Activated naive CD4-positive, alpha-beta T cell treated with anti-CD3 and anti-CD28 coated beads, Interleukin-2, amount 50 U/mL, for 72 hours (primary cell): ENCODE results near the gene TTLL8. TPM values are rescaled to one million over a fixed set of nuclear protein-coding genes. Genes with fewer than 3 reads are reported as not detected.
"Not testable (repeated sequence)": the region's sequence is repeated elsewhere in the genome, so short reads cannot be mapped to it uniquely, and the experiment has no call there.

Experiments used
- ATAC-seq, 2 donors: fragments of 150-1000 bp; cut with Tn5 transposase; 2 replicates each; pipeline ENCODE4 v1.10.0; 2021; ENCODE audit warnings: mild to moderate bottlenecking in 2 of 2, moderate library complexity in 2 of 2
- DNase-seq, 2 donors: peaks; one replicate each; pipeline ENCODE4 v3.0.0; 2021 to 2022; ENCODE audit warnings: low spot score in 2 of 2
- H3K27ac Mint-ChIP-seq, 2 donors: one replicate each; pipeline ENCODE4 v1.8.0; 2022; ENCODE audit warnings: mild to moderate bottlenecking in 2 of 2, mixed read lengths in 2 of 2
- H3K36me3 Mint-ChIP-seq, 2 donors: one replicate each; pipeline ENCODE4 v1.8.0; 2022; ENCODE audit warnings: mixed read lengths in 2 of 2
- H3K9me3 Mint-ChIP-seq, 2 donors: one replicate each; pipeline ENCODE4 v1.8.0; 2022; ENCODE audit warnings: mixed read lengths in 2 of 2
- total RNA-seq, 2 donors: library from RNA; stranded (reverse); gene quantifications; one replicate each; pipeline ENCODE4 v1.2.3, GENCODE V29; 2022

The TTLL8 gene
- total RNA-seq = not detected

DNA sequence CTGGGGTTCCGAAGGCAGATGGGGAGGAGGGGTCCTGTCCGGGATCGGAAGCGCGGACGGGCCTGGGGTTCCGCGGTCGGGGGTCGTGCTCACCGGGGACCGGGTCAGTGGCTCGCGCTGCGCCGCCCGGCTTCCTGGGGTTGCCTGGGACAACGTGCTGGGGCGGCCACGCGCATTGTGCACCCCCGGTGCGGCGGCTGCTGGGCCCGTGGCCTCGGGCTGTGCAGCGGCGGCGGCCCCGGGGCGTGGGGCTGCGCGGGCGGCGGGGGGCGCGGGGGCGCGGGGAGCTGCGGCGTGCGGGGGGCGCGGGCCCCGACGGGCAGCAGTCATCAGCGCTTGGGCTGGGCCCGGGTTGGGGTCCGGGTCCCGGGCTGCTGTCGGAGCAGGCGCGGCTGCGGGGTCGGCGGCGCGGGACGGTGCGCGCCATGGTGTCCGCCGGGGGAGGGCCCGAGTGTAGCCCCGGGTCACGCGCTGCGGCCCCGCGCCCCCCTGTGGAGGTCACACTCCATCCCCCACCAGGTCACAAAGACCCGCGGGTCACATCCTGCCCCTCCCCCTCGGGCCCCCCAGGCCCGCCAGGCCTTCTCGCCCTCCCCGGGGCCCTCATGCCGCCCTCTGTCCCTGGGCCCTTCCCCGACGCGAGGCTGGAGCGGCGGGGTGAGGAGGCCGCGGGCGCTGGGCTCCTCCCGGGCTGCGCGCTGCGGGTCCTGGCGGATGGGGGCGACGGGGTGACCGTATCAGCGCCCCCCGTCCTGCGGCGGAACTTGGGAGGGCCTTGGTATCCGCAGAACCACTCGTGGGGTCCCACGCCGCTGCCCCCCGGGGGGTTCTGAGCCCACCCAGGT, at the start of gene TTLL8:
Gene TTLL8, minus strand, starts transcription at position 238 of the 845 bp plus-strand sequence.
- ATAC-seq = no peak
- DNase-seq = no peak

DNA sequence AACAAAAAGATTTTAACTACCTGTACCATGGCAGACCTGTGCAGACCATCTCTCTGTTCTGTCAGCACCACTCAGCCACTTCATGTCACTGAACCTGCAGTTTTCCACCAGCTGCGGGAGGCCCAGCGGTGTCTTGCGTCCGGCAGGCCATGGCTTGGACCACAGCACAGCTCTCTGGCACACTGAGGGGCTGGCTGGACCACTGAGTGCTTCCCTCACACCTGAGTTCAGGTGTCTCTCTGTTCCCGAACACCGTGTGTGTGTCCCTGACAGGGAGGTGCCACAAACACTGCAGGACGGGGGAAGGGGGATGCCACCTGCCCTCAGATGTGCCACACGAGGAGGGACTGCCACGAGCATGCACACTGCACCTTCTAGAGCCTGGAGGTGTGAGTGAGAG, 49.4 kb upstream of the TTLL8 start:
- H3K9me3 Mint-ChIP-seq = no peaks in the 10 kb centered on the region
- no peaks in the 10 kb centered on the region for H3K36me3 Mint-ChIP-seq
- ATAC-seq = no peak
- H3K27ac Mint-ChIP-seq = no peak overlapping the region
- DNase-seq = no peak

More for the DNA sequence above, at the start of gene TTLL8:
- Mint-ChIP-seq H3K27ac (no peak within 1 kb of the TSS), H3K36me3 (peaks cover 0 to 9% of the 10 kb centered on the region in 2 donors), H3K9me3 (peaks cover 3 to 5% of the 10 kb centered on the region in 2 donors)

DNA sequence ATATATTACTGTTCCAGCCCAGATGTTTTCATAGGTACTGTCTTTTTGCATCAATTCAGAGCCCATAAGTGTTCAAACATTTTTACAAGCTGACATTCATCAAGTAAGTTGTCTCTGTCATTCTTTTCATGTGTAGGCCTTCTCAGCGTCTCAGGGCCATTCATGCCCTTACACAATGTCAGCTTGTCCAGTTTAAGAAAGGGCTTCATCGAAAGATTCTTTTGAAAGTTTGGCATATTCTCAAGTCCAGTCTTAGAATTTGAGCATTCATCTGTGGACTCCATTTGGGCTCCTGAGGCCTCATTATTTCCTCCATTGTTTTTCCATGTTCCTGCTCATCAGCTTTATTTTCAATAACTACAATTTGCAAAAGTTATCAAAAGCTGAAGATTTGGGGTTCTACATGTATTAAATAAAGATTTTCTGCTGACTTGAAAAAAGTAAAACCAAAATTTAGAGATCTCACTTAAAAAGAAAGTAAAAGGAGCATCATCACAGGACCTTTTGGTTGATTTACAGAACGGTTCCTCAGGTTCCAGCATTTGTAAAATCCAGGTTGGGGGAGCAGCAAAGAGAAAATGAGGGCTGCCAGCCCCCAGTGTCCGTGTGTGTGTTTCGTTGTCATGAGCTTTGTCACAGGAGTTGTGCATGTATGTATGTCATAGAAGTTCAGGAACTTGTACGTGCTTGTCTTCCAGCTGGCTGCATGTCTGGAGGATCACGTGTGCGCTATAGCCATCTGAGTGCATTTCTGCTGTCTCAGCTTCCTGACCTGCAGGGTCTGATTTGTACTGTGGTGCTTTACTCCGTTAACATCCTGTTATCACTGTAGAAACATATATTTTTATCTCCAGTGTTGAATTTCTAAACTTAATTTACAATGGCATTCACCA, 47.4 kb upstream of the TTLL8 start:
- DNase-seq = no peak
- Mint-ChIP-seq H3K9me3 (no peaks in the 10 kb centered on the region), H3K36me3 (no peaks in the 10 kb centered on the region), H3K27ac (peak overlapping the region in 1 of 2 donors; percentile 41)
- peak; percentile 67 to 87 for ATAC-seq

DNA sequence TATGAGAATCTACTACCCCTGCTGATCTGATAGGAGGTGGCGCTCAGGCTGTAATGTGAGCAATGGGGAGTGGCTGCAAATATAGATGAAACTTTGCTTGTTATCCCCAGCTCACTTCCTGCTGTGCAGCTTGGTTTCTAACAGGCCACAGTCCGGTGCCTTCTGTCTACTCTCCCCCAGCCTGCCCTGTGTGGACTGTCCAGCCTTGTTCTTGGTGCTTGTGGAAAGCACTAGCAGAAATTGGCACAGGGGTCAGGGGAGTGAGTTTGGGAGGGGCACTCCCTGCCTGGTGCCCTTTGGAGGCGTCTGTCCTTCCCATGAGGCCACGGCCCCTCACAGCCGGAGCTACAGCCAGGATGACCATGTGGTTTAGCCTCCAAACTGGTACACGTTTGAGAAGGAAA, 46.0 kb upstream of the TTLL8 start:
- H3K9me3 Mint-ChIP-seq = no peaks in the 10 kb centered on the region
- ATAC-seq = no peak
- no peak for DNase-seq
- H3K36me3 Mint-ChIP-seq = no peaks in the 10 kb centered on the region
- H3K27ac Mint-ChIP-seq = no peak overlapping the region

DNA sequence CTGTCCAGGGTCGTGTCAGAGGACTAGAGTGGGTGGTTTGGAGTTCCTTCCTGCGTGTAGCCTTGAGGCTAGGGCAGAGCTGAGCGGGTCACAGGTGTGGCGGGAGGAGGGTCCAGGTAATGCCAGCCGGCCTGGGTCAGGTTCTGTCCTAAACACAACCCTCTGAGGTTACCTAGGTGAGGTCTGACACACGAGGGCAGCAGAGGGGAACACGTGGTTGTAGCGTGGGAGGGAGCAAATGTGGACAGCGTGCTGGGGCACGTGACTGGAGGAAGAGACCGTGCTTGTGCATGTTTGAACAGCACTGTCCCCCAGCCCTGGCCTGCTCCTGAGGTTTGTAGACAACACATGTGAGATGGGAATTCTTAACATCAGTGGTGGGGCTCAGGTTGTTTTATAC, 44.8 kb upstream of the TTLL8 start:
- no peaks in the 10 kb centered on the region for H3K9me3 Mint-ChIP-seq
- peak in 1 of 2 donors; percentile 16 for ATAC-seq
- DNase-seq = no peak
- H3K36me3 Mint-ChIP-seq = no peaks in the 10 kb centered on the region
- H3K27ac Mint-ChIP-seq = no peak overlapping the region

DNA sequence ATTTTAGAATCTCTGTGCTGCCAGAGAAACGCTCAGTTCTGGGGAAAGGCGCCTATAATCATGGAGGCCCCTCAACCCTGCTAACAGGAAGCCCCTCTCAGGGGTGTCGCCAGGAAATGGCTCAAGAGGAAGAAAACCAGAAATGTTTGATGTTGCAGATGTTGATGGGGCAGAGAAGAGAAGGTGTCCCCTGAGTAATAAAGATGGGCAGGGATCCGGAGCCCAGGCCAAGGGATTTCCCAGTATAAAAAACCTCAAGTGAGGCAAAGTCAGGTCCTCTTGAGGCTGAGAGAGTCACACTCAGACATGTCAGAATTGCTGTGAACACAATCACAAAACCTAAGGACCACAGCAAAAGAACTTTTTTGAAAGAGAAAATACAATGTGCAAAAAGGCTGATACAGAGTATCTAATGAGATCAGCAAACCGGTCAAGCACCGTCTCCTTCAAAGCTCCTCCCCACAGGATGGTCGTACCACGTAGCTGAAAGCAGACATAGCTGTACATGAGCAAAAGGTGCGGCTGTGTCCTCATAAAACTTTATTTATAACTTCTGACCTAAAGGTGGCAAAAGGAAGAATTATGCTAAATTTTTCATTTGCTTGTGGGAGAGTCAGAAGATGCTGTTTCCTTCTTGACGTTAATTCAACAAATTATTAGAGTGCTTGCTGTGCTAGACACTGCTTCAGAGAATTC, 43.9 kb upstream of the TTLL8 start:
- Mint-ChIP-seq H3K9me3 (no peaks in the 10 kb centered on the region), H3K36me3 (no peaks in the 10 kb centered on the region), H3K27ac (peak overlapping the region in 1 of 2 donors; percentile 22)
- no peak for DNase-seq
- no peak for ATAC-seq

DNA sequence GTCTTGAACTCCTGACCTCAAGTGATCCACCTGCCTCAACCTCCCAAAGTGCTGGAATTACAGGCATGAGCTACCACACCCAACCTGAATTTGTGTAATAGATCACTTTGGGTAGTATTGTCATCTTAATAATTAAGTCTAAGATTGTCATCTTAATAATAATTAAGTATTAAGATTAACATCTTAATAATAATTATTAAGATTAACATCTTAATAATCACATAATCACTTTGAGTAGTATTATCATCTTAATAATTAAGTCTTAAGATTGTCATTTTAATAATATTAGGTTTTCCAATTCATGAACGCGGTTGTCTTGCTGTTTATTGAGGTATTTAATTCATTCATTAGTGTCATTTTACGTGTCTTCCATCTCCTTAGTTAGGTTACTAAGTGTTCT, 40.0 kb upstream of the TTLL8 start:
- no peak for ATAC-seq
- H3K9me3 Mint-ChIP-seq = no peaks in the 10 kb centered on the region

DNA sequence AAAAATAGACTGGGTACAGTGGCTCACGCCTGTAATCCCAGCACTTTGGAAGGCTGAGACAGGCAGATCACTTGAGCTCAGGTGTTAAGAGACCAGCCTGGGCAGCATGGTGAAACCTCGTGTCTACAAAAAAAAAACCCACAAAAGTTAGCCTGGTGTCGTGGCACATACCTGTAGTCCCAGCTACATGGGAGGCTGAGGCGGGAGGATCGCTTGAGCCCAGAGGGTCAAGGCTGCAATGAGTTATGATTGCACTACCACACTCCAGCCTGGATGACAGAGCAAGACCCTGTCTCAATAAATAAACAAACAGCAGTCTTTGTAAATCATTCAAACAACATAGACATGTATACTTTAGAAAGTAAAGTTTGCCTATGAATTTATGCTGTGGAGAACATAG, 34.2 kb upstream of the TTLL8 start:
- peaks cover 5 to 12% of the 10 kb centered on the region in 2 donors for H3K36me3 Mint-ChIP-seq
- ATAC-seq (no peak), DNase-seq (no peak)
- H3K9me3 Mint-ChIP-seq = peaks cover 0 to 4% of the 10 kb centered on the region in 2 donors
- H3K27ac Mint-ChIP-seq = no peak overlapping the region

More for the DNA sequence above, 40.0 kb upstream of the TTLL8 start:
- no peak for DNase-seq
- Mint-ChIP-seq H3K36me3 (no peaks in the 10 kb centered on the region), H3K27ac (no peak overlapping the region)

DNA sequence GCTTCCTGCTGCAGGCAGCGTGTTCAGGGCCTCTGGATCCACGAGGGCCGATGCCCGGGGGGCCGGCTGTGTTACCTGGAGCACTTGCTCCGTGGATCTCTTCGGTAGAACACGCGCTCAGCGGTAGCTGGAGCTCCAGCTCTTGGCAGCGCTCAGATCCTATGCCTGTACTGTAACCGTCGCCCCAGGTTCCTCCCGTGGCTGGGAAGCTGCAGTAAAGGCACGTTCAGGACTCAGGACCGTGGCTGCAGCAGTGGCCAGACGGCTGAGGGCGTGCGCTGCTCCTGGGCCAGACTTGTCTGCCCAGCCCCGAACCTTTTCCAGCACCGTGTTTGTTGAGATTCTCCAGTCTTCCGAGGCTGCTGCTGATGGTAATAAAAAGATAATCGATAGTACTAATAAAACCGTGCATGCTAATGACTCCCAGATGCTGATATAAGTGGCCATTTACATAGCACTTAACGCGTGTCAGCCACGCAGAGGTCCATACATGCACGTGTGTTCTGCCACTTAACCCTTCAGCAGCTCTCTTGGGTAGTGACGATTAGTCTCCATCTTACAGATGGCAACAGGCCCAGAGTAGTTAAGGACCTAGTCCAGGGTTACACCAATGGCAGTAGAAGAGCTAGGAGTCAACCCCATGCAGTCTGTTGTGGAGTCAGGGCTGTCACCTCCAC, 33.1 kb upstream of the TTLL8 start:
- no peak for DNase-seq
- ATAC-seq = no peak
- Mint-ChIP-seq H3K9me3 (peaks cover 4 to 12% of the 10 kb centered on the region in 2 donors), H3K36me3 (peaks cover 5 to 12% of the 10 kb centered on the region in 2 donors), H3K27ac (no peak overlapping the region)

DNA sequence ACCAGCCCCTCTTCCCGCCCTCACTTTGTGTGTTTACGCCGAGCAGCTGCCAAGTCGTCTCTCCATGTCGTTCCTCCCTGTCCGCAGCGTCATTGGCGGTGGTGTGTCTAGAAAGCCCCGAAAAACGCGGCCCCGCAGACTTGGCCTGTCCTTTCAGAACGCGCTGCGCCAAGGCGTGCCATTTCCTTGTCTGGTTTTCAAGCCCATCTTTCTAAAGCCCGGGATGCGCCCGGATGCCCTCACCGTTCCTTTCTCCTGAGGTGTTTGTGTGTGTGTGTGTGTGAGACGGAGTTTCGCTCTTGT, 32.3 kb upstream of the TTLL8 start:
- no peak overlapping the region for H3K27ac Mint-ChIP-seq
- peaks cover 5 to 14% of the 10 kb centered on the region in 2 donors for H3K36me3 Mint-ChIP-seq
- no peak for DNase-seq
- ATAC-seq = no peak
- peaks cover 4 to 12% of the 10 kb centered on the region in 2 donors for H3K9me3 Mint-ChIP-seq

DNA sequence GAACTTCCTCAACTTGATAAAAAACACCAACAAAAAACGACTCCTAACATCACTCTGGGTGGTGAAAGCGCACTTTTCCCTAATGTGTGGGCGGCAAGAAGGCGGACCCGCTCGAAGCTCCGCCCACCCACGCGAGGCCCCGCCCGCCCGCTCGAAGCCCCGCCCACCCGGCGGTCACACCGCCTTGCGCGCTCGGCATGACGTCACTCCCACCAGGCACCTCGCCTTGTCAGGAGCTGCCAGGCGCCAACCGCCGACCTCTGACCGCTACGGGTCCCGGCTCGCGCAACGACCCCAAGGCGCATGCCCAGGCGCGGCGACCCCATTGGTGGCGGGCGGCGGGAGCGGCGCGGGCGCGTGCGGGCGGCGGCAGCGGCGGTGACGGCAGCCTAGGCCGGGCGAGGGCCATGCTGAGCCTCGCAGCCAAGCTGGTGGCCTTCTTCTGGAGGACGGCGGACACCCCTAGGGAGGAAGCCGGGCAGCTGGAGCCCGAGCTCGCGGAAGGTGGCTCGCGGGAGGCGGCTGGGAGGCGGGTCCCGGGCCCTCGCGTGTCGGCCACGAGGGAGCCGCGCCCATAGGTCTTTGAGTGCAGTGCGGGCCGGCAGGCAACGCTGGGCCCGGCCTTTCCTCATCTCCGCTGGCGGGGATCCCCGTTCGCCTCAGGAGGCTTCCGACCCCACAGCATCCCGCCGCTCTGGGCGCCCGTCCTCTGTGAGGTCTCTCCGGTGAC, 31.7 kb upstream of the TTLL8 start, which contains the start of gene MOV10L1:
Gene MOV10L1, plus strand, starts transcription at position 325 of the 730 bp plus-strand sequence. Its CDS starts 83 bp downstream, at position 408.
- no peak for DNase-seq
- H3K27ac Mint-ChIP-seq = no peak within 1 kb of the TSS
- H3K9me3 Mint-ChIP-seq = peaks cover 4 to 12% of the 10 kb centered on the region in 2 donors
- ATAC-seq = no peak
- H3K36me3 Mint-ChIP-seq = peaks cover 5 to 19% of the 10 kb centered on the region in 2 donors

DNA sequence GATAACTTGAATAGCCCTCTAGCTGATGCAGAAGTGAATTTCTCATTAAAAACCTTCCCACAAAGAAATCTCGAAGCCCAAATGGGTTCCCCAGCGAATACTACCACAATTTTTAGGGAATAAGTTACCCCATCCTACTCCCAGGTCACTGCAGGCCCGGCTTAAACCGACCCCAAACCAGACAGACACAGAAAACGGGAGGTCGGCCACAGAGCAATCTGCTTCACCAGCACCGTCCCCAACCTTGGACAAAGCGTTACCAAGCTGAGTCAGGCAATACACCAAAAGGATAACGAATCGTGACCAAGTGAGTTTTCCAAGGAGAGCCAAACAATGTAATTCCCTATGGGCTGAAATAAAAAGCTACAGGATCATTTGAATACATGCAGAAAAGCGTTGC, 31.1 kb upstream of the TTLL8 start:
- Mint-ChIP-seq H3K36me3 (peaks cover 5 to 19% of the 10 kb centered on the region in 2 donors), H3K9me3 (peaks cover 4 to 12% of the 10 kb centered on the region in 2 donors), H3K27ac (no peak overlapping the region)
- no peak for DNase-seq
- ATAC-seq = no peak

DNA sequence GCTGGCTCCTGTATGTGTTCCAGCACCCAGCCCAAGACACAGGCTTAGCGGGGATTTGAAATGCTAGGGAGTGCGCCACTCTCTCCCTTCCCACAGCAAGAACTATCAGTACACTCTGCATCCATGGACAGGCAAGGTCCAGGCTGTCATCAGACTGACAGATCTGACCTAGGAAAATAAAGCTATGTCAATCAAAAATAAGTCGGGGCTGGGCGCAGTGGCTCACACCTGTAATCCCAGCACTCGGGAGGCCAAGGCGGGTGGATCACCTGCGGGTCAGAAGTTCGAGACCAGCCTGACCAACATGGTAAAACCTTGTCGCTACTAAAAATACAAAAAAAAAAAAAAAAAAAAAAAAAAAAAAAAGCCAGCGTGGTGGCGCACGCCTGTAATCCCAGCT, 30.0 kb upstream of the TTLL8 start:
- no peak for DNase-seq
- ATAC-seq = no peak
- peaks cover 4 to 12% of the 10 kb centered on the region in 2 donors for H3K9me3 Mint-ChIP-seq
- no peak overlapping the region for H3K27ac Mint-ChIP-seq
- H3K36me3 Mint-ChIP-seq = peaks cover 5 to 19% of the 10 kb centered on the region in 2 donors

DNA sequence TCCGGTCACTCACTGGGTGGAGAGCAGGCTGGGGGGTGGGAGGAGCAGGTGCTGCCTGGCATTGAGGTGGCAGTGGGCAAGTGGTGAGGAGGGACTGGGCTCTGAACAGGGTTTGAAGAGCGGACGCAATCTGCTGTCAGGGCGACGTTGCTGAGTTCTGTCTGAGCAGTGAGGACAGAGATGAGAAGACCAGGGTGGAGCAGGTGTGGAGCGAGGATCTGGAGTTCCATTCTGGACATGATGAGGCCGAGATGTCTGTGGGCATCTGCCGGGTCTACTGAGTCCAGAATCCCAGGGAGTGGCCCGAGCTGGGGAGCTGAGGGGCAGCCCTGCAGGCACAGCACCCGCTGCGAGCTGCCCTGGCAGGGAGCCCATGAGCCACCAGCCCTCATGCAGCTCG, 29.5 kb upstream of the TTLL8 start:
- DNase-seq (no peak), ATAC-seq (no peak)
- Mint-ChIP-seq H3K36me3 (peaks cover 5 to 19% of the 10 kb centered on the region in 2 donors), H3K9me3 (peaks cover 4 to 12% of the 10 kb centered on the region in 2 donors), H3K27ac (no peak overlapping the region)

DNA sequence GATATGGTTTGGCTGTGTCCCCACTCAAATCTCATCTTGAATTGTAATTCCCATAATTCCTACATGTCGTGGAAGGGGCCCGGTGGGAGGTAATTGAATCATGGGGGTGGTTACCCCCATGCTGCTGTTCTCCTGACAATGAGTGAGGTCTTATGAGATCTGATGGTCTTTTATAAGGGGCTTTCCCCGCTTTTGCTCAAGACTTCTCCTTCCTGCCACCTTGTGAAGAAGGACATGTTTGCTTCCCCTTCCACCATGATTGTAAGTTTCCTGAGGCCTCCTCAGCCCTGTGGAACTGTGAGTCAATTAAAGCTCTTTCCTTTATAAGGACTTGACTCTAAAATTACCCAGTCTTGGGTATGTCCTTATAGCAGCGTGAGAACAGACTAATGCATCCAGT, 28.9 kb upstream of the TTLL8 start:
- Mint-ChIP-seq H3K36me3 (peaks cover 5 to 19% of the 10 kb centered on the region in 2 donors), H3K9me3 (peaks cover 4 to 12% of the 10 kb centered on the region in 2 donors)
- DNase-seq, H3K27ac Mint-ChIP-seq, ATAC-seq: not testable (repeated sequence)
